ENCODE data around the gene PARD3.

The PARD3 gene

DNA sequence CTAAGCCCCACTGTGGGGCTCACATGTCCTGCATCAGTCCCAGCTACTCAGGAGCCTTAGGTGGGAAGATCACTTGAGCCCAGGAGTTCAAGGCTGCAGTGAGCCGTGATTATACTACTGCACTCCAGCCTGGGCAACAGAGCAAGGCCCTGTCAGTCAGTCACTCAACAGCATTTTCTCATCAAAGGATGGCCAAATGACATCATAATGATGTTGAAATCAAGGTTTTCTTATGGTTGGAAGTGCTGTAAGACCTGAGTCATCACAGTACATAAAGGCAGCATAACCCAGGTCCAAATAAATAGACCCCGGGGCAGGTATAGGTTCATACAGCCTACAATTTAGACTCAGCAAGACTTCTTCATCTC lies 341.1 kb downstream of the PARD3 start:
- H3K27me3 Mint-ChIP-seq = no peaks in the 10 kb centered on the region
- no peaks in the 10 kb centered on the region for H3K36me3 Mint-ChIP-seq (ENCODE audit: low read depth)
- no peak overlapping the region for H3K27ac Mint-ChIP-seq
- H3K4me1 Mint-ChIP-seq (ENCODE audit: low read depth) = no peaks in the 10 kb centered on the region
- no peaks in the 10 kb centered on the region for H3K9me3 Mint-ChIP-seq
- H3K4me3 Mint-ChIP-seq = no peak overlapping the region

DNA sequence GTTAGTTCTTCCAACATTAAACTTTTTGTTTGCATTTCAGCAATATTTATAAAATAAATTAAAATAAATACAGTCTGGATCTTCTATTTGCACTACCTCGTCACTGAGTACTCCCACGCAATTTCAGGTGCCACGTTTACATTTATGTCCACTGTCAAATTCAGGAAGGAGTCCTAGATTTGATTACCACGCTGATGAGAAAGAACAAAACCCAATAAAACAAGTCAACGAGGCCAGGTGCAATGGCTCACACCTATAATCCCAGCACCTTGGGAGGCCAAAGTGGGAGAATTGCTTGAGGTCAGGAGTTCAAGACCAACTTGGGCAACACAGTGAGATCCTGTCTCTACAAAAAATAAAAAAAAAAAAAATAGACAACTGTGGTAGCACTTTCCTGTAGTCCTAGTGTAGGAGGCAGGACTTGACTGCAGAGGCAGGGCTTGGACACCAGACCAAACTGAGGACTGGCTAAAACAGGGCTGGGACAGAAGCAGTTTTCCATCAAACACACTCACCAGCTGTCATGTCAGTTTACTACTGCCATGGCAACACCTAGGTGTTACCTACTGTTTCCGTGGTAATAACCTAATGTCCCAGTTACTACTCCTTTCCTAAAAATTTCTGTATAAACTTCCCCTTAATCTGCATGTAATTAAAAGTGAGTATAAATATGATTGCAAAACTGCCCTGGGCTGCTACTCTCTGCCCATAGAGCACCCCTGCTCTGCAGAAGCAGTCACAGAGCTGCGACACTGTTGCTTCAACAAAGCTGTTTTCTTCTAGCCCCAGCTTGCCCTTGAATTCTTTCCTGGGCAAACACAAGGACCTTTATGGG lies 341.7 kb downstream of the PARD3 start:
- Mint-ChIP-seq H3K27ac (no peak overlapping the region), H3K27me3 (no peaks in the 10 kb centered on the region), H3K9me3 (no peaks in the 10 kb centered on the region), H3K36me3 (ENCODE audit: low read depth) (no peaks in the 10 kb centered on the region), H3K4me1 (ENCODE audit: low read depth) (no peaks in the 10 kb centered on the region), H3K4me3 (no peak overlapping the region)

DNA sequence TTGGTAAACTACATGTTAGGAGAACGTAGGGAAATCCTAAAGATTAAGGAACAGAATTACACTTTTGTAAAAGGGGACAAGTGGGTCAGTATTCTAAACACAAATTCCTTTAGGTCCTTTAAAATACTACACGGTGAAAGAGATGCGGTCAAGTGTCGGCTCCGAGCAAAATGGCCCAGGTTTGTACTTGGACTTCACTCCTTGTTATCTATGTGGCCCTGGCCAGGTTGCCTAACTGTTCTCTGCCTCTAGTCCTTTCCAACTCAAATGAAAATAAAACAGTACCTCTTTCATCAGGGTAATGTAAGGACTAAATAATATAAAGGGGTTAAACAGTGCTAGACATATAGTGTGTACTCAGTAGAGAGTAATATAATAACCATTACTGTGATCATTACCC lies 344.8 kb downstream of the PARD3 start:
- no peaks in the 10 kb centered on the region for H3K36me3 Mint-ChIP-seq (ENCODE audit: low read depth)
- no peak overlapping the region for H3K4me3 Mint-ChIP-seq
- H3K27me3 Mint-ChIP-seq = no peaks in the 10 kb centered on the region

DNA sequence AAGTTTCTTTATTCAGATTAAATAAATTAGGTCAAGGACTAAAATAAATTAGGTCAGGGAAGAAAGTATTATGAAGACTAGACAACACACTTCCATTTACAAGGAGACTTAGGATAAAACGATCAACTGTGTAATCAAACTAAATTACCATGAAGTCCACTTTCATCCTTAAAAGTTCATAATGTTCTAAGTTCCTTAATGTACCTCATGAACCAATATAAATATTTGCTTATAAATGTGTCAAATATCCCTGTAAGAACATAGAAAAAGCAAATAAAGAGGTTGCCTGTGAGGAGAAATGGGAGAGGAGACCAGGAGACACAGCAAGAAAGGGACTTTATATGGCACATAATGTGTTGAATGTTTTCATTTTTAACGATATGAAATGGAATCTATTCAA lies 345.6 kb downstream of the PARD3 start:
- Mint-ChIP-seq H3K27ac (no peak overlapping the region), H3K4me1 (ENCODE audit: low read depth) (no peaks in the 10 kb centered on the region), H3K27me3 (no peaks in the 10 kb centered on the region), H3K36me3 (ENCODE audit: low read depth) (no peaks in the 10 kb centered on the region), H3K4me3 (no peak overlapping the region), H3K9me3 (no peaks in the 10 kb centered on the region)

More for the DNA sequence above, 344.8 kb downstream of the PARD3 start:
- no peaks in the 10 kb centered on the region for H3K4me1 Mint-ChIP-seq (ENCODE audit: low read depth)
- no peak overlapping the region for H3K27ac Mint-ChIP-seq
- H3K9me3 Mint-ChIP-seq = no peaks in the 10 kb centered on the region

DNA sequence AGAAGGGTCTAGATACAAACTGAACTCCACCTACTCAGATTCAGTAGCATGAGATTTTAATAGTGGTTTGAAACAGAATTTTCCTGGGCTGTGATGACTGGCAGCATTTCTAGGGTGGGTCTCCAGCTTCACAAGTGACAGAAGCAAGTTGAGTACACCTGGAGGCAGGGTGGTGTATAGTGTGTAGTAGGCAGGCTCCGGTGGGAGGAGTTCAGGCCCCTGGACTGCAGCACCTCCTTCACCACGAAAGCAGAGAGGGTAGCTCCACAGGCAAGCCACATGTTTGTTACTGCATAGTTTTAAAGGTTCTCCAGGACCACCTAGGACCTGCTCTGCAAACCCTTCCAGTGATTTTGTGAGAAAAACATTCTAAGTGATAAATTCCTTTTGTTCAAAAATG lies 347.2 kb downstream of the PARD3 start:
- no peaks in the 10 kb centered on the region for H3K27me3 Mint-ChIP-seq
- H3K4me3 Mint-ChIP-seq = no peak overlapping the region
- H3K9me3 Mint-ChIP-seq = no peaks in the 10 kb centered on the region
- H3K4me1 Mint-ChIP-seq (ENCODE audit: low read depth) = no peaks in the 10 kb centered on the region
- no peak overlapping the region for H3K27ac Mint-ChIP-seq
- H3K36me3 Mint-ChIP-seq (ENCODE audit: low read depth) = no peaks in the 10 kb centered on the region

DNA sequence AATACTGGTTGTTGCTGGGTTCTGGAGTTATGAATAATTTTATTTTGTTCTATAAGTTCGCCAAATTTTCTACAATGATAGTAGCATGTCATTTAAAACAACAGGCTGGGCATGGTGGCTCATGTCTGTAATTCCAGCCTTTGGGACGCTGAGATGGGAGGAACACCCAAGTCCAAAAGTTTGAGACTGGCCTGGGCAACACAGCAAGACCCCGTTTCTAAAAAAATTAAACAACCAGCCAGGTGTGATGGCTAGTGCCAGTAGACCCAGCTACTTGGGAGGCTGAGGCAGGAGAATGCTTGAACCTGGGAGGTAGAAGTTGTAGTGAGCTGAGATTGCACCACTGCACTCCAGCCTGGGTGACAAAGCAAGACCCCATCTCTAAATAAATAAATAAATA lies 347.7 kb downstream of the PARD3 start:
- Mint-ChIP-seq H3K4me1 (ENCODE audit: low read depth) (no peaks in the 10 kb centered on the region), H3K36me3 (ENCODE audit: low read depth) (no peaks in the 10 kb centered on the region), H3K4me3 (no peak overlapping the region), H3K27ac (no peak overlapping the region), H3K9me3 (no peaks in the 10 kb centered on the region), H3K27me3 (no peaks in the 10 kb centered on the region)

DNA sequence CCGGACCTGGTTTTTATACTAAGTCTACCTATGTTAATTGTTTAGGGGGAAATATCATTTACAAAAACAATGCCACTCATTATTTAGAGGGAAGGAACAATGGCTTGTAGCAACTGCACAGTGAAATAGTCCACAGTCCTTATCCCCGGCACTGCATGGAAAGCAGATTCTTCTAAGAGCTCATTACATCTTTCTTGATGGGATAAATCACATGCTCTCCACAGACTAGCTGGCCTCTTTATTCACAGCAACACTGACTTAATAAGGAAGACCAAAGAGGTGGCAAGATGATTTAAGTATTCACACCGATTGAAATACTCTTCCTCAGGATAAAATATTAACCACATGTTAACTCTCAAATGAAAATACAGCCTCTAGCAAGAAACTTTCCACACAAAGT lies 349.4 kb downstream of the PARD3 start:
- H3K4me1 Mint-ChIP-seq (ENCODE audit: low read depth) = no peaks in the 10 kb centered on the region
- H3K4me3 Mint-ChIP-seq = no peak overlapping the region
- H3K27me3 Mint-ChIP-seq = no peaks in the 10 kb centered on the region
- no peaks in the 10 kb centered on the region for H3K9me3 Mint-ChIP-seq
- H3K27ac Mint-ChIP-seq = no peak overlapping the region
- H3K36me3 Mint-ChIP-seq (ENCODE audit: low read depth) = no peaks in the 10 kb centered on the region

DNA sequence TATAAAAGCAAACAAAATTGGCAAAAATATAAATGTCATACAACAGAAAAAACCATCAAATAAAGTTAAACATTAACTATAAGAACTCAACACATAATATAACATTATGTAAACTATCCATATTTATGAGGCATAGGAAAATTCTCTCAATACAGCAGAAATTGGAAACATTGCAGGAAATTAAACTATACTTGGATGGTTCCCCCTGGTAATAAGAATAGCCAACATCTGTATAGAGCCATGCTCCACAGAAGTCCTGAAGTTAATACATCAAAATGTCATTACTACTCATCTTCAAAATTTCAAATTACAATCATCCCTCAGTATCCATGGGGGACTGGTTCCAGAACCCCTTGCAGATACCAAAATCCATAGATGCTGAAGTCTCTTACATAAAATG lies 350.5 kb downstream of the PARD3 start:
- no peaks in the 10 kb centered on the region for H3K36me3 Mint-ChIP-seq (ENCODE audit: low read depth)
- H3K27me3 Mint-ChIP-seq = no peaks in the 10 kb centered on the region

DNA sequence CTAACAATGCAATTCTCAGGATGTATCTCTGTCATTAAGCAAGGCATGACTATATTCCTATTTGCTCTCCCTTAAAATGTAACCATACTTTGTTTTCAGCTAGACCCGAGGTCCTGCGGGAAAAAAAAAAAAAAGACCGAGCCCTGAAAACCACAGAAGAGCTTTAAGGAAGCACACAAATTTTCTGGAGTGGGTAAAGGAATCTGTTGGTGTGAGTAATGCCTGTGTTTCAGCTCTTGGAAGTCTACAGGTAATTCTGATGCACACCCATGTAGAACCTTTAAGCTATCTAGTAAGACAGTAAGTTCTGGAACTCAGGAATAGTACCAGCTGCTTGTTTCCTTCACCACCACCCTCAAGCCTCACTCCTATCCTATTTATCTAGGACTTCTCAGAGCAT lies 351.1 kb downstream of the PARD3 start:
- no peaks in the 10 kb centered on the region for H3K4me1 Mint-ChIP-seq (ENCODE audit: low read depth)

More for the DNA sequence above, 350.5 kb downstream of the PARD3 start:
- Mint-ChIP-seq H3K4me1 (ENCODE audit: low read depth) (no peaks in the 10 kb centered on the region), H3K27ac (no peak overlapping the region), H3K4me3 (no peak overlapping the region), H3K9me3 (no peaks in the 10 kb centered on the region)

DNA sequence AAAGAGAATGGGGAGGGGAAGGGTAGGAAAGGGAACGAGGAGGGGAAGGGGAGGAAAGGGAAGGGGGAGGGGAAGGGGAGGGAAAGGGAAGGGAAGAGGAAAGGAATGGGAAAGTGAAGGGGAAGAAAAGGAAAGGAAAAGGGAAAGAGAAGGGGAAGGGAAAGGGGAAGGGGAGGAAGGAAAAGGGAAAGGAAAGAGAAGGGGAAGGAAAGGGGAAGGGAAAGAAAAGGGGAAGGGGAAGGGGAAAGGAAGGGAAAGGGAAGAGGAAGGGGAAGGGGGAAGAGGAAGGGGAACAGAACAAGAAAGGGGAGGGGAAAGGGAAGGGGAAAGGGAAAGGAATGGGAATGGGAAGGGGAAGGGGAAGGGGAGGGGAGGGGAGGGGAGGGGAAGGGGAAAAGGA lies 352.1 kb downstream of the PARD3 start:
- H3K4me1 Mint-ChIP-seq (ENCODE audit: low read depth) = no peaks in the 10 kb centered on the region
- H3K27me3 Mint-ChIP-seq = no peaks in the 10 kb centered on the region
- no peaks in the 10 kb centered on the region for H3K36me3 Mint-ChIP-seq (ENCODE audit: low read depth)
- no peak overlapping the region for H3K27ac Mint-ChIP-seq
- no peak overlapping the region for H3K4me3 Mint-ChIP-seq
- no peaks in the 10 kb centered on the region for H3K9me3 Mint-ChIP-seq

More for the DNA sequence above, 351.1 kb downstream of the PARD3 start:
- H3K27ac Mint-ChIP-seq = no peak overlapping the region
- H3K4me3 Mint-ChIP-seq = no peak overlapping the region
- H3K36me3 Mint-ChIP-seq (ENCODE audit: low read depth) = no peaks in the 10 kb centered on the region
- H3K27me3 Mint-ChIP-seq = no peaks in the 10 kb centered on the region
- H3K9me3 Mint-ChIP-seq = no peaks in the 10 kb centered on the region

DNA sequence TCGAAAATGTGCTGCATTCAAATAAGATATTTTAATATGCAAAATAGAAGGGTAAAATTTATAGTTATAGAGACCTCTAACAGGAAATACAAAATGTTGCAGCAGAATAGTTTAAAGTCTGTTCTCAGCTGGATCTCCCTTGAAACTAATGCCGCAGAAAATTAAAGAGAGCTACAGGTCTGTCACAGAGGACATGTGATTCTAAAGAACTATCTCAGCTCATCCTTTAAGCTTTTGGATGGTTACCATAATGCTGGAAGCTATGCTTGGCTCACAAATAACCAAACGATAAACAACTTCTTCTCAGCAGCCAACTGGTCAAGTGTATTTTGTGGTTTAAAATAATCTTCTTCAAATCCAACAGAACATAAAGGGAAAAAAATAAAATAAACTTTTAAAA lies 353.0 kb downstream of the PARD3 start:
- Mint-ChIP-seq H3K4me3 (no peak overlapping the region), H3K27ac (no peak overlapping the region), H3K27me3 (no peaks in the 10 kb centered on the region), H3K4me1 (ENCODE audit: low read depth) (no peaks in the 10 kb centered on the region), H3K36me3 (ENCODE audit: low read depth) (no peaks in the 10 kb centered on the region), H3K9me3 (no peaks in the 10 kb centered on the region)

DNA sequence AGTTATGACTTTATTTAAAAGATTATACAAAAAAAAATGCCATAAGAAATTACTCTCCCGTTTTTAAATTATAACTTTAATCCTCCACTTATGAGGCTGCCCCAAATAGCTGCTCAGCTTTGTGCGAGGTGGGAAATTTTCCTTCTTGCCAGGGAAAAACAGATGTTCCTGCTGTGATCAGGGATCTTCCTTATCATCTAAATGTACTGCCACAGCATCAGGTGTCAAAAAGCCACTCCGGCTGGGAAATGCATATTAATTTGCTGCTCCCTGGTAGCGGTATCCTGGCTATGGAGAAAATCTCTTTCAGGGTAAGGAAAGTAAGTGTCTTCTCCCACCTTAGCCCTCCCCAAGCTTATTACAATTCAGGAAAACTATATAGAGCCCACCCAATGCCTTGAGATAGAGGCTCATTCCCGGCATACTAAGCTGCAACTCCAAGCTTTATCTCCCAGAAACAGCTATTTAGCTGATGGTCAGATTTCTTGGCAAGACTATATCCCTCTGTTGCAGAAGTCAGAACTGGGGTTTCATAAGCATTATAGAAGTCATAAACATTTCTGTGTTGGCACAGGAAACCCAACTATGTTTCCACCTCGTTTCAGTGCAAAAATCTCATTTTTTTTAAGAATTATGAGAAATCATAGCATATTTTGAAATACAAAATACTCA lies 360.4 kb downstream of the PARD3 start:
- no peaks in the 10 kb centered on the region for H3K4me1 Mint-ChIP-seq (ENCODE audit: low read depth)
- H3K9me3 Mint-ChIP-seq = no peaks in the 10 kb centered on the region
- H3K27me3 Mint-ChIP-seq = no peaks in the 10 kb centered on the region

DNA sequence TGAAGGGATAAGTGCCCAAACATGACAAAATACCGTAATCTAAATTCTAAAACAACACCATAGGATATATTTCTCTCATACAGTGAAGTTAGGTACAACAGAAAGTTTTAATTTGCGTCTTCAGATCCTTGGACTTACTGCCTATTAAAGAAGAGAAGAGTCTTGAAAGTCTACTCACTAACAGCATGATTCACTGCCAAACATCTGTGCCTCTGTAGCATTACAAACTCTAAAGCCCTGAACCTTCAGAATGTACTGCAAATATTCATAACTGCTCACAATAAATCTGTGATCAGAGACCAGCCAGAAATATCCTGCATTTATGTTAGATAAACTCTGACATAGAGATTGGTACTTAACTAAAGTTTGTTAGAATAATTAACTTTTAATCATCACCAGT lies 365.3 kb downstream of the PARD3 start:
- Mint-ChIP-seq H3K4me3 (no peak overlapping the region), H3K4me1 (ENCODE audit: low read depth) (no peaks in the 10 kb centered on the region), H3K27me3 (no peaks in the 10 kb centered on the region), H3K9me3 (no peaks in the 10 kb centered on the region), H3K36me3 (ENCODE audit: low read depth) (no peaks in the 10 kb centered on the region), H3K27ac (no peak overlapping the region)

More for the DNA sequence above, 360.4 kb downstream of the PARD3 start:
- no peak overlapping the region for H3K27ac Mint-ChIP-seq
- no peaks in the 10 kb centered on the region for H3K36me3 Mint-ChIP-seq (ENCODE audit: low read depth)
- H3K4me3 Mint-ChIP-seq = no peak overlapping the region

DNA sequence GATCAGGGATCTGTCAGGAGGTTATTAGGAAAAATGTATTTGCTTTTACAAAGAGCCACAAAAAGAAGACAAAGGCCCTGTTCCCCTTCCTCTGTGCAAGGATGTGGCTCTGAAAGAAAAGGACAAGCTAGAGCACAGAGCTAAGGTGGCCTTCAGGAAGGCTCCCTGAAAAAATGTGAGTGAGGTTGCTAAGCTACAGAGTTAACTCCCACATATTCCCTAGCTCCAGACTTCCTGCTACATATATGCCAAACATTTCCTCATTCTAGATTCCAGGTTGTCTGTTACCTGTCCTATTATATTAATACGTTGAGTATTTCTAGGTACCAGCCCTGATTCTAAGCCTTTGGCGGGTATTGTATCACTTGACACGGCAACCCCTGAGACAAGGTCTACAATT lies 369.0 kb downstream of the PARD3 start:
- Mint-ChIP-seq H3K27ac (no peak overlapping the region), H3K36me3 (ENCODE audit: low read depth) (no peaks in the 10 kb centered on the region)

DNA sequence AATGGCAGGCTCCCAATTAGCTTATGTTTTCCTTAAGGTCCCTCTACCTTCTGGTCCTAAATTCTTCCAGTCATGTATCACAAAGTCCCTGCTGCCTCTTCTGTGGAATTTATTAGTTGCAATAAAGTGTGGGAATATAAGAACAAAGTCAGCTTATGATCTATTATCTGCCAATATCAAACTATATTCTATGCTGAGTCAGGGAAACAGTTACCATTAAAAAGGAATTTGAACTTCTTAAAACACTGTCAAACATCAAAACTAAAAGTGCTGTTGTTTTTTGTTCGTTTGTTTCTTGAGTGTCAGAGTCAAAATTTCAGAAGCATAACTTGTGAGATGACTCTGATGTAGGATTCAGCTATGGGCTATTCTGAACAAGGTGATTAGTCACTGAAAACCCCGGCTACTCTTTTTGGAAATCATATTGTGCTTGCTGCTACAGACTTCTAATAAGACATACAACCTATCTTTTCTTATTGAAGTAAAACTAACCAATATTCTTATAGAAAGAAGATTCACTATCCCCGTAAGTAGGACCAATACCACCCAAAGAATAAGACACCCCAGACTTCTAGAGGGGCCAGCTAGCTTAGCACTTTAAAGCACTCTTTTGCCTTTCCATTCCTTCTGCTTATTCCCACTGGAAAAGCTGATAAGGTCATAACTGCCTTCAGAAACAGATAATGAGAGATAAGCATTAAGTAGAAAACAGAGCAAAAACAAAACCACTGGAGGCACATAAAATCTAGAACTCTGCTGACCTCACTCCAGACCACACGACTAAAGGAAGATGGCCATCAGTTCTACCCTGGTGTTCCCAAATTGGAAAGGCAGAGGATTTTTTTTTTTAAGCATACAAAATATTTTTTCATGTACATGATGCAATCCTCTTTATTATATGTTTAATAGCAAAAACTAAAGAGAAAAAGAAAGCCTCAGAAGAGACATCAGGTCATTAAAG lies 370.6 kb downstream of the PARD3 start:
- H3K36me3 Mint-ChIP-seq (ENCODE audit: low read depth) = no peaks in the 10 kb centered on the region
- no peaks in the 10 kb centered on the region for H3K9me3 Mint-ChIP-seq
- no peak overlapping the region for H3K4me3 Mint-ChIP-seq
- H3K4me1 Mint-ChIP-seq (ENCODE audit: low read depth) = no peaks in the 10 kb centered on the region
- H3K27ac Mint-ChIP-seq = no peak overlapping the region
- H3K27me3 Mint-ChIP-seq = no peaks in the 10 kb centered on the region

More for the DNA sequence above, 369.0 kb downstream of the PARD3 start:
- no peaks in the 10 kb centered on the region for H3K9me3 Mint-ChIP-seq
- H3K4me1 Mint-ChIP-seq (ENCODE audit: low read depth) = no peaks in the 10 kb centered on the region
- no peak overlapping the region for H3K4me3 Mint-ChIP-seq
- no peaks in the 10 kb centered on the region for H3K27me3 Mint-ChIP-seq
